DMS 273 treated with DMSO at 0.1 percent for 48 hours (cell line): ENCODE data around the gene ASPSCR1.
"Not testable (repeated sequence)": the region's sequence is repeated elsewhere in the genome, so short reads cannot be mapped to it uniquely, and the experiment has no call there.

Experiments used
- DNase-seq: peaks from one replicate; lab custom pipeline; 2025; lab: John Stamatoyannopoulos, UW

The ASPSCR1 gene

GRCh38 chr17:81941484-81942166 is 35.8 kb upstream of the ASPSCR1 start:
- no peak for DNase-seq

DNA sequence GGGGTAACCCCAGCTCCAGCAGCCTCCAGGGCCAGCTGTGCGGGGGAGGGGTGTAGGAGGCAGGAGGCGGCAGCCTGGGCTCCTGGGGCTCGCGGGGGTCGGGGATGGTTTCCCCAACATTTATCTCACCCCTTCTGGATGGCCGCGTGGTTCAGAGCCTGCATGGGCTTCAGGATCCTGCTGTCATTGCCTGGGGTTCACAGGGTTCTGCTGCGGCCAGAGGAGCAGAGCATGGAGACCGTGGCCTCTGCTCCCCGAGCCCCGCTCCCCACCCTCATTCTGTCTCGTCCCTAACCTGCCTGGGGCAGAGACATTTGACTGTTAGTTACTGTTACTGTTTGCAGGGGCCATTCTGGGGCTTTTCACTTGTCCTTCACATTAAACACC is 35.3 kb upstream of the ASPSCR1 start:
- DNase-seq = no peak

GRCh38 chr17:81944858-81945257 is 32.6 kb upstream of the ASPSCR1 start:
- DNase-seq = no peak

GRCh38 chr17:81947189-81947588 is 30.2 kb upstream of the ASPSCR1 start, which contains the start of gene MYADML2:
TSS of gene MYADML2 (minus strand) at chr17:81947233. CDS start at chr17:81941741, 5,492 bp downstream.
- no peak for DNase-seq

DNA sequence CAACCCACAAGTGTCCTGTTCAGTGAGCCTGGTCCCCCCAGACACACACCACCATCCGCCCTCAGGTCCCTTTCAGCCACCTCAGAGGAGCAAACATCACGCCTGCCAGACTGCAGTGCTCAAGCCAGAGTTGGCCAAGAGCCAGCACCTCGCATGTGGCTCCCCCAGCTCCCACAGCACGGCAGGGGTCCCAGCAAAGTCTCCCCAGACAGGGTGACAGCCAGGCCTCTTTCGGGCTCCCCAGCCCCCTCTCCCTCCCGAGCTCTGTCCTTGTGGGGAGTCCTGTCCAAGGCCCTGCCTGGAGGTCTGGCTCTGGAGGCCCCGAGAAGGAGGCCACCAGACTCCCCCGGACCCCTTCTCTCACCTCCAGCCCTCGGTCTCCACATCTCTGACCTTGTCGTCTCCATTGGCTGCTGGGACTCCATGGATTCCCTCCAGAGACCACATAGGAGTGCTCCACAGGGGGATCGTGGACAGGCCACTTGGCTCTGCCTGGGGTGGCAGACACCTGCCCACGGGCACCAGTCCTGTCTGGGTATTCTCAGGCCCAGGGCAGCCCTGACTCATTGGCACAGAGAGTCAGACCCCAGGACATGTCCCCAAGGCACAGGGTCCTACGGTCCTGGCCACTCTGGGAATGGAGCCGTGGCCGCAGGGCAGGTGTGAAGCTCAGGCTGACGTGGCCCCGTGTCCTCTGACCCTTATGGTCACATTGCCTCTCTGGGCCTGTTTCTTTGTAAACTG is 28.6 kb upstream of the ASPSCR1 start:
- DNase-seq = no peak

- no peak for DNase-seq
Observed at GRCh38 chr17:81950501-81950900, 26.9 kb upstream of the ASPSCR1 start.

GRCh38 chr17:81951785-81952684 is 25.4 kb upstream of the ASPSCR1 start:
- DNase-seq = no peak

- no peak for DNase-seq
Observed at GRCh38 chr17:81952792-81953228, 24.6 kb upstream of the ASPSCR1 start.

DNA sequence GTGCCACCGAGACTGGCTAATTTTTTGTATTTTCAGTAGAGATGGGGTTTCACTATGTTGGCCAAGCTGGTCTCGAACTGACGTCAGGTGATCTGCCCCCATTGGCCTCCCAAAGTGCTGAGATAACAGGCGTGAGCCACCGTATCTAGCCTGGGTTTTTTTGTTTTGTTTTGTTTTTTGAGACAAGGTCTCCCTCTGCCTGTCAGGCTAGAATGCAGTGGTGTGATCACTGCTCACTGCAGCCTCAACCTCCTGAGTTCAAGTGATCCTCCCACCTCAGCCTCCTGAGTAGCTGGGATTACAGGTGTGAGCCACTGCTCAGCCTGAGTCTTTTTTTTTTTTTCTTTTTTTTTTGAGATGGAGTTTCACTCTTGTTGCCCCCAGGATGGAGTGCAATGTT is 24.0 kb upstream of the ASPSCR1 start:
- DNase-seq = not testable (repeated sequence)

- no peak for DNase-seq
Observed at GRCh38 chr17:81954131-81955057, 23.0 kb upstream of the ASPSCR1 start.

- DNase-seq = no peak
Observed at GRCh38 chr17:81955058-81955681, 22.3 kb upstream of the ASPSCR1 start.

GRCh38 chr17:81955756-81956544 is 21.5 kb upstream of the ASPSCR1 start:
- DNase-seq = no peak

GRCh38 chr17:81956607-81957589 is 20.5 kb upstream of the ASPSCR1 start:
- no peak for DNase-seq

DNA sequence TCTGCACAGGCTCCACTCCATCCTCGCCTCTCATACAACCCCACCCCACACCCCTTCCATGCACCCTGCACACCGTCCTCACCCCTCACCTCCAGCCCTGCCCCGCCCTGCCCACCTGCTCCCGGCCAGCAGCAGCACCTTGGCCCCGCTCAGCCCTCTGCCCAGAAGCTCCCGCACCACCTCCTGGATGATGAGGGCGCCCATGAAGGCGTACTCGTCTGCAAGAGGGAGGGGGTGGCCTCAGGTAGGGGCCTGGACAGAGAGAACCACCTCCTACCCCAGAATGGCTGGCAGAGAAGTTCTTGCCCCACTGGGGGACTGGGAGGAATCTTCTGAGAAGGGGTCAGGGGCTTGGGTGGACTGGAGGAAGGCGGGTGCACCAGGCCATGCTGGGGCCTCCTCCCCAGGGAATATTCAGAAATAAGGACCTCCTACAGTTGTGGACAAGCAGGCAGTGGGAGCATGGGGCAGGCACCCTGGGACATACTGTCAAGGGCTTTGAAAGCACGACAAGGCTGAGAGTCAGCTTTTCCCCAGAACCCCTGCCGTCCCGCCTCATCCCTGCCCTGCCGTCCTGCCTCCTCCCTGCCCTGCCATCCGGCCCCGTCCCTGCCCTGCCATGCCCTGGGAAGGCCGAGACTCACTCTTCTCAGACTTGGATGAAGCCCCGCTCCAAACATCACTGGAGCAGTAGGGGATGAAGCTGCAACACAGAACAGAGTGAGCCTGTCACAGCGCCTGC is 19.6 kb upstream of the ASPSCR1 start:
- DNase-seq = no peak

DNA sequence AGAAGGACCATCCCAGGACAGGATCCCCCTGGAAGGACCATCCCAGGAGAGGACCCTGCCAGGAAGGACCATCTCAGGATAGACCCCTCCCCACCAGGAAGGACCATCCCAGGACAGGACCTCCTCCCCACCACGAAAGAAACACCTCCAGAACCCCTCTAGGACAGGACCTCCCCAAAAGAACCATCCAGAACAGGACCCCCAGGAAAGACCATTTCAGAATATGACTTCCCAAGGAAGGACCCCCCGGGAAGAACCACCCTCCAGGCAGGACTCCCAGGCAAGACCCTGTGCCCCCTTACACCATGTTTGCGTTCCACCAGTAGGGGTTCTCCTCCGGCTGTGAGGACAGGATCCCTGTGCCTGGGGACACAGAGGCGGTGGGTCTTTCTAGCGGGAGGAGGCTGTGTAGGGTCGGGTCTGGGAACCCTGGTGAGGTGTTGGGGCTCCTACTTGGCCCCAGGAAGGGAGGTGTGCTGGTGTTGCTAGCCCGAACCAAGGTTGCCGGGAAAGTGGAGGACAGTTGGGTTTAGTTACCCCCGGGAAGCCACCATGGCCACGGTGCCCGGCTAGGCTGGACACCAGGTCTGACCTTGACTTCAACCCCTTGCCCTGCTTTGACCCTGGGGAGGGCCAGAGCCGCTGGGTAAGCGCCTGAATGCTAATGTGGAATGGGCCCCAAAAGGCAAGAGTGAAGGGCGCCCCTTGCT is 18.6 kb upstream of the ASPSCR1 start:
- no peak for DNase-seq

GRCh38 chr17:81959362-81960129 is 17.9 kb upstream of the ASPSCR1 start:
- no peak for DNase-seq
